HG03378 (cell line): ENCODE data around the gene MTCL3.
"Not testable (repeated sequence)": the region's sequence is repeated elsewhere in the genome, so short reads cannot be mapped to it uniquely, and the experiment has no call there.

Source experiments
- ATAC-seq: cut with Tn5 transposase; IDR thresholded peaks from one replicate; pipeline ENCODE4 v1.9.1; 2021; ENCODE audit warnings: mild to moderate bottlenecking, moderate library complexity; ENCODE audit not compliant: unreplicated experiment

Gene MTCL3

GRCh38 chr6:127436578-127437110, 82.5 kb downstream of the MTCL3 start:
- ATAC-seq = no peak

- no peak for ATAC-seq
These were observed 83.4 kb downstream of the MTCL3 start for GRCh38 chr6:127435626-127436220.

- no peak for ATAC-seq
These were observed 84.5 kb downstream of the MTCL3 start for GRCh38 chr6:127434651-127435050.

- ATAC-seq = not testable (repeated sequence)
These were observed 90.6 kb downstream of the MTCL3 start for GRCh38 chr6:127428562-127428961.

GRCh38 chr6:127423921-127424320, 95.2 kb downstream of the MTCL3 start:
- ATAC-seq = no peak
